K562 (cell line): ENCODE results near the gene SCIN. TPM values are rescaled to one million over a fixed set of nuclear protein-coding genes. Genes with fewer than 3 reads are reported as not detected.

Experiments
- ATAC-seq: fragments of 200-7000 bp; cut with Tn5 transposase; 3 replicates; pipeline ENCODE4 v1.9.1; 2020; ENCODE audit warnings: moderate library complexity
- BruUV-seq: library from RNA; stranded (reverse); fragments of 400-500 nt; replicated peaks from 2 replicates; lab custom pipeline; 2021; lab: Mats Ljungman, UMichigan
- CTCF ChIA-PET: fragments of 300-600 bp; formaldehyde crosslinking; extraction: SDS; loops from one replicate; lab custom pipeline; 2021; ENCODE audit warnings: low intra/inter-chr PET ratio; lab: Yijun Ruan, JAX
- POLR2A ChIA-PET: fragments of 300-600, 350-650 bp; sonication (Branson Sonifier 250); formaldehyde crosslinking; extraction: SDS; loops from one replicate; lab custom pipeline; 2021; ENCODE audit warnings: antibody characterized with exemption, inconsistent platforms; lab: Yijun Ruan, JAX
- DNase-seq, 4 experiments: peaks; one replicate each; pipeline versions ENCODE4 v3.0.0 to v3.0.0-alpha.2; 2011 to 2018; ENCODE audit warnings: low spot score in 3 of 4, mixed read lengths in 3 of 4; ENCODE audit errors: extremely low read depth in 1 of 4
- FAIRE-seq: peaks from 2 replicates; lab custom pipeline; 2011; peaks lifted over from hg19 to GRCh38; lab: Jason Lieb, UNC
- H2AFZ ChIP-seq: 2 replicates; pipeline ENCODE4 v1.6.0; 2011; ENCODE audit warnings: low read depth, low read length, control low read depth, inconsistent platforms
- H3K27ac ChIP-seq: fragments of 200-600 bp; 3 replicates; pipeline ENCODE4 v1.8.0; 2011; ENCODE audit warnings: low read depth, mild to moderate bottlenecking, control low read depth, inconsistent platforms, low read length, moderate library complexity, mixed read lengths; ENCODE audit errors: extremely low read depth
- H3K27me3 ChIP-seq, 2 experiments: fragments of 300-600 bp in 1 of 2; 2 replicates in 1 of 2; 3 replicates in 1 of 2; pipeline versions ENCODE4 v1.6.0 to v1.8.0; 2011; ENCODE audit warnings: inconsistent platforms in 2 of 2, low read length in 2 of 2, mild to moderate bottlenecking in 1 of 2, mixed read lengths in 1 of 2, moderate library complexity in 1 of 2; ENCODE audit not compliant: control insufficient read depth in 2 of 2, insufficient read depth in 2 of 2
- H3K36me3 ChIP-seq: fragments of 300-600 bp; 3 replicates; pipeline ENCODE4 v1.8.0; 2011; ENCODE audit warnings: mild to moderate bottlenecking, low read length, inconsistent platforms; ENCODE audit not compliant: control insufficient read depth, insufficient read depth
- H3K4me1 ChIP-seq, 2 experiments: fragments of 200-600 bp in 1 of 2; replicated peaks in 1 of 2; 2 replicates in 1 of 2; 3 replicates in 1 of 2; pipeline versions ENCODE4 v1.5.1 to v1.8.0; 2011; ENCODE audit warnings: inconsistent platforms in 2 of 2, low read length in 2 of 2, mild to moderate bottlenecking in 1 of 2, mixed read lengths in 1 of 2, moderate library complexity in 1 of 2; ENCODE audit not compliant: control insufficient read depth in 2 of 2, insufficient read depth in 2 of 2
- H3K4me2 ChIP-seq: 2 replicates; pipeline ENCODE4 v1.6.1; 2011; ENCODE audit warnings: low read length, control low read depth, inconsistent platforms, mixed read lengths; ENCODE audit not compliant: insufficient read depth
- H3K4me3 ChIP-seq: fragments of 200-600 bp; sonication (generic), shearing (Covaris generic); 2 replicates; pipeline ENCODE4 v1.5.1; 2016; ENCODE audit warnings: control low read depth, inconsistent platforms
- H3K79me2 ChIP-seq: fragments of 200-600 bp; 3 replicates; pipeline ENCODE4 v1.8.0; 2011; ENCODE audit warnings: low read length, inconsistent platforms; ENCODE audit not compliant: control insufficient read depth, insufficient read depth
- H3K9ac ChIP-seq, 2 experiments: 2 replicates each; pipeline versions ENCODE4 v1.6.0 to v1.6.1; 2011; ENCODE audit warnings: low read depth in 2 of 2, low read length in 2 of 2, control low read depth in 1 of 2, inconsistent platforms in 1 of 2, mild to moderate bottlenecking in 1 of 2, mixed read lengths in 1 of 2; ENCODE audit not compliant: insufficient read depth in 1 of 2
- H3K9me1 ChIP-seq: one replicate; pipeline ENCODE4 v1.6.0; 2011; ENCODE audit warnings: inconsistent platforms, mild to moderate bottlenecking, low read length, moderate library complexity; ENCODE audit not compliant: control insufficient read depth, insufficient read depth
- H3K9me3 ChIP-seq: replicated peaks from 2 replicates; pipeline ENCODE4 v1.5.1; 2011; ENCODE audit warnings: low read depth, low read length, inconsistent platforms; ENCODE audit not compliant: control insufficient read depth, insufficient read depth
- H4K20me1 ChIP-seq: replicated peaks from 2 replicates; pipeline ENCODE4 v1.6.1; 2011; ENCODE audit warnings: low read length, inconsistent platforms, mixed read lengths; ENCODE audit not compliant: control insufficient read depth, insufficient read depth
- ATF3 ChIP-seq, 2 experiments: fragments of 450-650 bp in 1 of 2; sonication (generic) in 1 of 2; formaldehyde crosslinking in 1 of 2; IDR thresholded peaks in 1 of 2; conservative IDR thresholded peaks in 1 of 2; 2 replicates each; pipeline versions ENCODE4 v1.6.1 to v1.8.1; 2016 to 2023; ENCODE audit warnings: mild to moderate bottlenecking in 2 of 2, moderate library complexity in 2 of 2, inconsistent platforms in 1 of 2, missing genetic modification reagents in 1 of 2
- E4F1 ChIP-seq: fragments of 250-450 bp; sonication (Bioruptor Pico); IDR thresholded peaks from 2 replicates; pipeline ENCODE4 v1.5.0; 2021; ENCODE audit warnings: mild to moderate bottlenecking, borderline replicate concordance
- FOSL1 ChIP-seq: fragments of 200-800 bp; sonication (Bioruptor generic); conservative IDR thresholded peaks from 2 replicates; pipeline ENCODE4 v1.6.1; 2016; ENCODE audit warnings: missing genetic modification characterization, missing compliant biosample characterization
- HLTF ChIP-seq: fragments of 450-650 bp; IDR thresholded peaks from 2 replicates; pipeline ENCODE4 v1.6.1; 2016
- NR2C2 ChIP-seq, 2 experiments: fragments of 200-800 bp in 1 of 2; sonication (Bioruptor generic) in 1 of 2; sonication (generic) in 1 of 2; formaldehyde crosslinking in 1 of 2; IDR thresholded peaks; 2 replicates each; pipeline versions ENCODE4 v1.6.1 to v1.8.0; 2016 to 2022; ENCODE audit warnings: mild to moderate bottlenecking in 1 of 2, missing compliant biosample characterization in 1 of 2, missing genetic modification characterization in 1 of 2, missing genetic modification reagents in 1 of 2
- SLC30A9 ChIP-seq: fragments of 250-450 bp; sonication (Bioruptor Pico); IDR thresholded peaks from 2 replicates; pipeline ENCODE4 v1.8.0; 2022; ENCODE audit warnings: mild to moderate bottlenecking, moderate library complexity
- ZNF282 ChIP-seq: sonication (generic); formaldehyde crosslinking; IDR thresholded peaks from 2 replicates; pipeline ENCODE4 v1.8.1; 2023; ENCODE audit warnings: missing genetic modification reagents
- in situ Hi-C: fragments of 300-500 bp; cut with MboI; formaldehyde crosslinking; loops from 4 replicates; pipeline ENCODE4 v1.15.0; 2018; ENCODE audit warnings: inconsistent platforms, mixed read lengths
- intact Hi-C: fragments of 100-400 bp; cut with micrococcal nuclease; formaldehyde crosslinking; loops from 2 replicates; pipeline ENCODE4 v1.14.2; 2022
- polyA plus RNA-seq, 8 experiments: library from polyadenylated mRNA; depleted of rRNA in 4 of 8; stranded (reverse) in 5 of 8; unstranded in 3 of 8; fragments of >200 nt; fragmentation: Nextera tagmentation in 2 of 8; fragmentation: Illumina TruSeq in 1 of 8; extraction: Ambion mirVana in 2 of 8; extraction: Trizol in 1 of 8; gene quantifications; 2 replicates each; pipeline versions ENCODE4 v1.2.1 to v1.2.3, GENCODE V29; 2011 to 2014; ENCODE audit warnings: inconsistent platforms in 1 of 8, missing spikeins in 1 of 8
- total RNA-seq, 7 experiments: library from RNA; depleted of rRNA in 6 of 7; stranded (reverse); fragments of >200 nt in 6 of 7; fragmentation: Illumina TruSeq in 2 of 7; extraction: Trizol in 2 of 7; gene quantifications; 2 replicates each; pipeline versions ENCODE4 v1.2.1 to v1.2.3, GENCODE V29; 2011 to 2021; ENCODE audit warnings: low replicate concordance in 1 of 7

SCIN gene
- total and polyA plus RNA-seq, 9 of the 15 experiments (the other 6 are each of a cell fraction or from before 2014, with no cell fraction given), result 0.67 to 18.2 (median 10.6) TPM

DNA sequence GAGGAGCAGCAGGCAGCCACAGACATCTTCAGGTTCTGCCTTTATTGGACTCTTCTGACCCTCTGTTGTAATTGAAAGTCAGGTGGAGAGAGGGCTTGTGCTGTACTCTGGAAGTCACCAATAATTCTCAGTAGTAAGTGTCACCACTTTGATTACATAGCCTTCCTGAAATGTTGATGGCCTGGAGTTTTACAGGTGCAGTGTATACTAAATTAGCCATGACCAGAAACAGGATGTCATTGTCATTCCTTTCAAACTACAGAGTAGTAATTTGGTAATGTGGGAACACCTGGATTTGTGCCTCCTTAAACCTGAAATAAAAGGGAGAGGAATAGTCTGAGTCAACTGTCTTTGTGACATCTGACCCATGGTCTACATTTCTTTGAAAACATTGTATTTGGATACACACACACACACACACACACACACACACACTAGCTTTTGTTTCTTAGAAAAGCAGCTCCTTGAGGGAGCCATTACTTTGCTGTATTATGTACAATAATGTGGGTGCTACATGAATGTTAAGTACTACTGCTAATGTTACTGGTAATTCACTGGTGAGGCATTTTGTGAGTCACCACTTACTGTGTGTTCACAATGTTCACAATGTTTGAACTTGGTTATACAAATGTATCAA is 136.5 kb downstream of the SCIN start:
- H3K9me1 ChIP-seq, result no peaks in the 10 kb centered on the region
- no peak overlapping the region for H3K9ac ChIP-seq
- no peak for TF ChIP-seq NR2C2 (CRISPR knock-in tag; IDR thresholded peaks at IDR 0.05)
- peak; percentile 13; the same call in 1 of the 2 replicates for TF ChIP-seq NR2C2 (tag; IDR thresholded peaks at IDR 0.05)
- no peak for TF ChIP-seq ZNF282 (CRISPR knock-in tag)
- peak; percentile 23; the same call in 1 of the 2 replicates for TF ChIP-seq FOSL1 (tag)
- TF ChIP-seq ATF3 (IDR thresholded peaks at IDR 0.05), result peak; percentile 27; the same call in 1 of the 2 replicates
- no peak for TF ChIP-seq ATF3 (CRISPR knock-in tag; conservative IDR thresholded peaks at IDR 0.05)
- TF ChIP-seq HLTF, result no peak
- no peak for TF ChIP-seq SLC30A9
- no peak for TF ChIP-seq E4F1 (CRISPR knock-in tag)
- no TSS peak for BruUV-seq
- H3K36me3 ChIP-seq, result no peaks in the 10 kb centered on the region
- DNase-seq, result no peak
- no peaks in the 10 kb centered on the region; the same call in 2 of the 3 replicates for H3K79me2 ChIP-seq
- peak; percentile 29 for FAIRE-seq
- H3K9me3 ChIP-seq, result no peaks in the 10 kb centered on the region
- intact Hi-C loops (no loop called here), in situ Hi-C loops (loop anchor here (25.0 kb wide), 1 partner anchor 1280 kb away; the partner anchor contains the start of gene ETV1)
- H3K27me3 ChIP-seq, result no peaks in the 10 kb centered on the region
- peak overlapping the region; percentile 42 for H2AFZ ChIP-seq
- 0 out of 3 replicates have a peak overlapping the region, but pooled peaks have one; percentile 21 for H3K27ac ChIP-seq
- ChIA-PET POLR2A (interaction anchor here (0.7 to 2.3 kb wide), 4 partner anchors 9 to 25 kb away, joined by 3 to 15 read pairs (median 3); no protein-coding TSS in a partner anchor), CTCF (no interaction called here)
- no peaks in the 10 kb centered on the region for H4K20me1 ChIP-seq
- H3K4me1 ChIP-seq, result peaks cover 0 to 16% of the 10 kb centered on the region in 2 experiments; a peak in 3 of 5 replicates
- H3K4me2 ChIP-seq, result no peak overlapping the region
- H3K4me3 ChIP-seq, result no peak overlapping the region
- ATAC-seq, result peak; percentile 55
